Liver (tissue), 9 donors: ENCODE data around the gene FUT2. TPM values are rescaled to one million over a fixed set of nuclear protein-coding genes. Genes with fewer than 3 reads are reported as not detected.

ENCODE experiments used
- DNase-seq: peaks from one replicate; pipeline ENCODE4 v3.0.0-alpha.2; 2017; ENCODE audit warnings: low spot score
- H3K27ac ChIP-seq, 2 donors: one replicate each; pipeline ENCODE4 v1.7.0; 2013; ENCODE audit warnings: inconsistent platforms in 2 of 2, low read length in 2 of 2, control low read depth in 1 of 2, low read depth in 1 of 2, mild to moderate bottlenecking in 1 of 2
- H3K27me3 ChIP-seq, 4 donors: one replicate each; pipeline versions ENCODE4 v1.6.1 to v1.7.0; 2013; ENCODE audit warnings: low read length in 3 of 4, inconsistent platforms in 1 of 4, mild to moderate bottlenecking in 1 of 4, moderate library complexity in 1 of 4; ENCODE audit not compliant: control insufficient read depth in 4 of 4, insufficient read depth in 4 of 4
- H3K36me3 ChIP-seq, 4 donors: one replicate each; pipeline versions ENCODE4 v1.6.1 to v1.7.0; 2013; ENCODE audit warnings: low read length in 3 of 4, mild to moderate bottlenecking in 3 of 4, low read depth in 1 of 4, moderate library complexity in 1 of 4; ENCODE audit not compliant: control insufficient read depth in 4 of 4, insufficient read depth in 3 of 4
- H3K4me1 ChIP-seq, 4 donors: one replicate each; pipeline versions ENCODE4 v1.6.1 to v1.7.0; 2013; ENCODE audit warnings: low read length in 3 of 4, mild to moderate bottlenecking in 3 of 4, moderate library complexity in 1 of 4; ENCODE audit not compliant: control insufficient read depth in 4 of 4, insufficient read depth in 4 of 4
- H3K4me3 ChIP-seq, 3 donors: one replicate each; pipeline versions ENCODE4 v1.6.1 to v1.7.0; 2013; ENCODE audit warnings: low read length in 3 of 3, control low read depth in 1 of 3, low read depth in 1 of 3, mild to moderate bottlenecking in 1 of 3
- H3K9ac ChIP-seq, 2 donors: one replicate each; pipeline ENCODE4 v1.7.0; 2013; ENCODE audit warnings: low read length in 2 of 2, mild to moderate bottlenecking in 2 of 2, moderate library complexity in 2 of 2, control low read depth in 1 of 2, low read depth in 1 of 2
- H3K9me3 ChIP-seq, 4 donors: one replicate each; pipeline versions ENCODE4 v1.6.1 to v1.7.0; 2013; ENCODE audit warnings: low read length in 3 of 4; ENCODE audit not compliant: control insufficient read depth in 4 of 4
- EGR1 ChIP-seq, 2 donors: IDR thresholded peaks; 2 replicates each; pipeline ENCODE4 v1.6.1; 2016 to 2018; ENCODE audit warnings: antibody characterized with exemption in 2 of 2, low read depth in 2 of 2
- FOXA1 ChIP-seq: IDR thresholded peaks from 2 replicates; pipeline ENCODE4 v1.6.1; 2016; ENCODE audit warnings: antibody characterized with exemption
- GABPA ChIP-seq, 2 donors: IDR thresholded peaks in 1 of 2; conservative IDR thresholded peaks in 1 of 2; 2 replicates each; pipeline ENCODE4 v1.6.1; 2016; ENCODE audit warnings: antibody characterized with exemption in 2 of 2, mild to moderate bottlenecking in 1 of 2, moderate library complexity in 1 of 2
- HNF4A ChIP-seq, 2 donors: conservative IDR thresholded peaks; 2 replicates each; pipeline ENCODE4 v1.6.1; 2016; ENCODE audit warnings: antibody characterized with exemption in 2 of 2, mild to moderate bottlenecking in 2 of 2
- HNF4G ChIP-seq: IDR thresholded peaks from 2 replicates; pipeline ENCODE4 v1.6.1; 2016; ENCODE audit warnings: antibody characterized with exemption
- JUND ChIP-seq, 2 donors: IDR thresholded peaks; 2 replicates each; pipeline ENCODE4 v1.6.1; 2016; ENCODE audit warnings: antibody characterized with exemption in 2 of 2
- NR2F2 ChIP-seq: IDR thresholded peaks from 2 replicates; pipeline ENCODE4 v1.6.1; 2016; ENCODE audit warnings: antibody characterized with exemption
- RAD21 ChIP-seq, 2 donors: IDR thresholded peaks; 2 replicates each; pipeline ENCODE4 v1.6.1; 2016; ENCODE audit warnings: antibody characterized with exemption in 2 of 2, mild to moderate bottlenecking in 2 of 2
- RXRA ChIP-seq, 2 donors: IDR thresholded peaks; 2 replicates each; pipeline ENCODE4 v1.6.1; 2017 to 2018; ENCODE audit warnings: antibody characterized with exemption in 2 of 2, mild to moderate bottlenecking in 1 of 2
- SP1 ChIP-seq: IDR thresholded peaks from 2 replicates; pipeline ENCODE4 v1.6.1; 2018; ENCODE audit warnings: antibody characterized with exemption, mild to moderate bottlenecking
- YY1 ChIP-seq: IDR thresholded peaks from 2 replicates; pipeline ENCODE4 v1.6.1; 2016; ENCODE audit warnings: antibody characterized with exemption, mild to moderate bottlenecking
- WGBS: extraction: QIAGEN DNeasy Blood & Tissue Kit; methylation state at CpG from one replicate; pipeline ENCODE4 v1.1.7; 2013; 5-methylcytosine and 5-hydroxymethylcytosine counted together
- polyA plus RNA-seq, 2 donors: library from polyadenylated mRNA; stranded (reverse) in 1 of 2; unstranded in 1 of 2; fragments of 200-250 nt in 1 of 2; fragments of >200 nt in 1 of 2; fragmentation: Nextera tagmentation in 1 of 2; extraction: Ambion mirVana in 1 of 2; gene quantifications; one replicate each; pipeline versions ENCODE4 v1.2.1 to v1.2.3, GENCODE V29; 2013 to 2015
- total RNA-seq, 2 donors: library from RNA; depleted of rRNA; stranded (reverse); fragments of >200 nt; gene quantifications; one replicate each; pipeline ENCODE4 v1.2.3, GENCODE V29; 2014
- TF ChIP-seq, protein P1 (sequence below): IDR thresholded peaks from 2 replicates; pipeline ENCODE4 v1.6.1; 2016; ENCODE audit warnings: antibody characterized with exemption
- TF ChIP-seq, protein P2 (sequence below): fragments of 150-350 bp; IDR thresholded peaks from 2 replicates; pipeline ENCODE4 v1.5.1; 2017; ENCODE audit warnings: improper control_type of control experiment, low read depth, low read length; ENCODE audit not compliant: missing input control
- donor health status: healthy.
- donor health status: healthy.
- donor health status: healthy.
- donor health status: healthy.
- donor health status: healthy.

Gene FUT2
- total and polyA plus RNA-seq, 4 donors: 0.02 to 0.38 (median 0.05) TPM; not detected in 1

DNA sequence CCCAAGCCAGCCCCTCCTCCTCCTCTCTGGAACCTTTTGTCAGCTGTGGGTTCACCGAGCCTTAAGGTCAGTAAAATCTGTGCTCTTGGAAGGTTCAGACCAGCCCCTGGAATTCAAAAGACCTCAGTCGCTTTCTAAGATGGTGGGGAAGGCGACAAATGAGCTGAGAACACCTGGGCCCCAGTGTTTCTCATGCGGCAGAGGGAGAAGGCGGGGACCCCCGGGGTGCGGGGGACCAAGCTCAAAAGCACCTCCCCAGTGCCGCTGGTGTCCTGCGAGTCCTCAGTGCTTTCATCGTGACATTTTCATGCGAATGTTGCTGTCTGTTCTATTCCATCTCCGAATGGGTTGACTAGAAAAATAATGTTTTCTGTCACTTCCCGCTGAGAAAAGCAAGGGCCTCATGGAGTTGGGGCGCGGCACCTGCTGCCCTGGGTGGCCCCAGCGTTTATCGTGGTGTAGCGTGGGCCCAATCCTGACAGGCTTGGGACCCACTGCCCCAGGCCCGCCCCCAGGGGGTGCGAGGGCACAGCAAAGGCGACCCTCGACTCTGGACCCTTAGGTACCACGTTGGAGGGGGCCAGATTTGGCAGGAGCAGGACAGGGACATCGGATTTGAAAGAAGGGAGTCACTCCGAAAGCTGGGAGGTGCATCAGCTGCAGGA is 22.2 kb upstream of the FUT2 start:
- Histone ChIP-seq H3K4me1 (peaks cover 0 to 3% (median 0%) of the 10 kb centered on the region in 4 donors), H3K27ac (no peak overlapping the region), H3K4me3 (no peak overlapping the region), H3K27me3 (no peaks in the 10 kb centered on the region), H3K9ac (no peak overlapping the region), H3K9me3 (no peaks in the 10 kb centered on the region), H3K36me3 (no peaks in the 10 kb centered on the region)
- WGBS: 79% methylated on average over 25 of the region's 25 CpGs
- no peak for DNase-seq
- TF ChIP-seq JUND (IDR thresholded peaks at IDR 0.05) (no peak), RXRA (IDR thresholded peaks at IDR 0.05) (no peak), YY1 (no peak), HNF4A (conservative IDR thresholded peaks at IDR 0.05) (no peak), HNF4G (no peak), EGR1 (IDR thresholded peaks at IDR 0.05; ENCODE audit: low read depth in 2 of 2) (no peak), GABPA (IDR thresholded peaks at IDR 0.05 in 1 of 2, conservative IDR thresholded peaks at IDR 0.05 in 1 of 2) (no peak)
- TF ChIP-seq, protein P1, sequence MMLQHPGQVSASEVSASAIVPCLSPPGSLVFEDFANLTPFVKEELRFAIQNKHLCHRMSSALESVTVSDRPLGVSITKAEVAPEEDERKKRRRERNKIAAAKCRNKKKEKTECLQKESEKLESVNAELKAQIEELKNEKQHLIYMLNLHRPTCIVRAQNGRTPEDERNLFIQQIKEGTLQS: no peak
- TF ChIP-seq, protein P2, sequence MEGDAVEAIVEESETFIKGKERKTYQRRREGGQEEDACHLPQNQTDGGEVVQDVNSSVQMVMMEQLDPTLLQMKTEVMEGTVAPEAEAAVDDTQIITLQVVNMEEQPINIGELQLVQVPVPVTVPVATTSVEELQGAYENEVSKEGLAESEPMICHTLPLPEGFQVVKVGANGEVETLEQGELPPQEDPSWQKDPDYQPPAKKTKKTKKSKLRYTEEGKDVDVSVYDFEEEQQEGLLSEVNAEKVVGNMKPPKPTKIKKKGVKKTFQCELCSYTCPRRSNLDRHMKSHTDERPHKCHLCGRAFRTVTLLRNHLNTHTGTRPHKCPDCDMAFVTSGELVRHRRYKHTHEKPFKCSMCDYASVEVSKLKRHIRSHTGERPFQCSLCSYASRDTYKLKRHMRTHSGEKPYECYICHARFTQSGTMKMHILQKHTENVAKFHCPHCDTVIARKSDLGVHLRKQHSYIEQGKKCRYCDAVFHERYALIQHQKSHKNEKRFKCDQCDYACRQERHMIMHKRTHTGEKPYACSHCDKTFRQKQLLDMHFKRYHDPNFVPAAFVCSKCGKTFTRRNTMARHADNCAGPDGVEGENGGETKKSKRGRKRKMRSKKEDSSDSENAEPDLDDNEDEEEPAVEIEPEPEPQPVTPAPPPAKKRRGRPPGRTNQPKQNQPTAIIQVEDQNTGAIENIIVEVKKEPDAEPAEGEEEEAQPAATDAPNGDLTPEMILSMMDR: no peak

DNA sequence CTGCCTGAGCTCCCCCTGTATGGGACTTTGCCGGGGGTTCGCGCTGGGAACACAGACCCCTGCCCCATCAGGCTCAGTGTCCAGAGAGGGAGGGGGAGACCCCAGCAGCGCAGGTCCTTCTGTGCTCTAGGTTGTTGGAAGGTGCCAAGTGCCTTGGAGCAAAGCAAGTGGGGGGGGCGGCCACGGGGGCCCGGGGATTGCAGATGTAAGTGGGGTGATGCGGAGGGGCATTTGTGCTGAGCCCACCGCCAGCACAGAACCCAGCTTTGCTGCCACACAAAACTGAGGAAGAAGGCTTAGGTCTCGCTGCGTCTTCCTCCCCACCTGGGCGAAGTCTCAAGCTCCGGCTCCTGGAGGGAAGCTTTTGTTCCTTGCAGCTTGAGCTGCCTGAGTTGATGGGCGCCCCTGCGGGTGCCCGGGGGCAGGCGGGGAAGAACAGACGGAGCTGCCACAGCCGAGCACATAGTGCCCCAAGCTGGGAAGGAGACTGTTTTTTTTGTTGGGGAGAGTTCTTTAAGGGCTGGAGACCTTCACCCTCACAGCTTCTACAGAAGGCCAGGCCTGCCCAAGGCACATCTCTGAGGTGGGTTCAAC is 21.5 kb upstream of the FUT2 start:
- WGBS: 87% methylated on average over 19 of the region's 19 CpGs
- peak overlapping the region; percentile 43 to 60 for H3K27ac ChIP-seq
- H3K9me3 ChIP-seq: no peaks in the 10 kb centered on the region
- H3K9ac ChIP-seq: no peak overlapping the region
- H3K36me3 ChIP-seq: no peaks in the 10 kb centered on the region
- H3K27me3 ChIP-seq: no peaks in the 10 kb centered on the region
- no peak for DNase-seq
- H3K4me1 ChIP-seq: peaks cover 0 to 3% (median 0%) of the 10 kb centered on the region in 4 donors
- TF ChIP-seq JUND (IDR thresholded peaks at IDR 0.05) (no peak), RAD21 (IDR thresholded peaks at IDR 0.05) (no peak)
- no peak overlapping the region for H3K4me3 ChIP-seq

- peak; percentile 79 for DNase-seq
- peaks cover 0 to 3% (median 0%) of the 10 kb centered on the region in 4 donors for H3K4me1 ChIP-seq
- TF ChIP-seq SP1 (peak; percentile 15), HNF4G (no peak), NR2F2 (peak; percentile 8), RAD21 (IDR thresholded peaks at IDR 0.05) (peak; percentile 85 to 92), HNF4A (conservative IDR thresholded peaks at IDR 0.05) (no peak), FOXA1 (no peak), YY1 (peak; percentile 84)
- TF ChIP-seq, protein P2: peak; percentile 74
- H3K27me3 ChIP-seq: no peaks in the 10 kb centered on the region
- H3K9me3 ChIP-seq: no peaks in the 10 kb centered on the region
- 36% methylated on average over 28 of the region's 28 CpGs for WGBS
- no peaks in the 10 kb centered on the region for H3K36me3 ChIP-seq
- peak overlapping the region; percentile 43 to 60 for H3K27ac ChIP-seq
- no peak overlapping the region for H3K9ac ChIP-seq
- H3K4me3 ChIP-seq: no peak overlapping the region
These were observed 20.6 kb upstream of the FUT2 start for GRCh38 chr19:48674921-48675824.
